Liver (tissue), 3 donors: Measurements from ENCODE around the gene SLC38A5.

Experiments
- CTCF ChIP-seq: fragments of 150-350 bp; IDR thresholded peaks from 2 replicates; pipeline ENCODE4 v1.5.1; 2017; ENCODE audit warnings: improper control_type of control experiment, low read depth, low read length; ENCODE audit not compliant: missing input control
- EGR1 ChIP-seq, 2 donors: IDR thresholded peaks; 2 replicates each; pipeline ENCODE4 v1.6.1; 2016 to 2018; ENCODE audit warnings: antibody characterized with exemption in 2 of 2, low read depth in 2 of 2
- FOXA1 ChIP-seq: IDR thresholded peaks from 2 replicates; pipeline ENCODE4 v1.6.1; 2016; ENCODE audit warnings: antibody characterized with exemption
- GABPA ChIP-seq, 2 donors: IDR thresholded peaks in 1 of 2; conservative IDR thresholded peaks in 1 of 2; 2 replicates each; pipeline ENCODE4 v1.6.1; 2016; ENCODE audit warnings: antibody characterized with exemption in 2 of 2, mild to moderate bottlenecking in 1 of 2, moderate library complexity in 1 of 2
- HNF4A ChIP-seq, 2 donors: conservative IDR thresholded peaks; 2 replicates each; pipeline ENCODE4 v1.6.1; 2016; ENCODE audit warnings: antibody characterized with exemption in 2 of 2, mild to moderate bottlenecking in 2 of 2
- SP1 ChIP-seq: IDR thresholded peaks from 2 replicates; pipeline ENCODE4 v1.6.1; 2018; ENCODE audit warnings: antibody characterized with exemption, mild to moderate bottlenecking
- TAF1 ChIP-seq: conservative IDR thresholded peaks from 2 replicates; pipeline ENCODE4 v1.6.1; 2016; ENCODE audit warnings: antibody characterized with exemption, mild to moderate bottlenecking
- YY1 ChIP-seq: IDR thresholded peaks from 2 replicates; pipeline ENCODE4 v1.6.1; 2016; ENCODE audit warnings: antibody characterized with exemption, mild to moderate bottlenecking
- TF ChIP-seq, protein P1 (sequence below): IDR thresholded peaks from 2 replicates; pipeline ENCODE4 v1.6.1; 2016; ENCODE audit warnings: antibody characterized with exemption, mild to moderate bottlenecking
- TF ChIP-seq, protein P2 (sequence below): IDR thresholded peaks from 2 replicates; pipeline ENCODE4 v1.6.1; 2016; ENCODE audit warnings: antibody characterized with exemption
- TF ChIP-seq, protein P3 (sequence below): IDR thresholded peaks from 2 replicates; pipeline ENCODE4 v1.6.1; 2016; ENCODE audit warnings: antibody characterized with exemption
- donor health status: healthy.
- donor health status: healthy.

- TF ChIP-seq CTCF (no peak), YY1 (no peak), GABPA (IDR thresholded peaks at IDR 0.05 in 1 of 2, conservative IDR thresholded peaks at IDR 0.05 in 1 of 2) (no peak), FOXA1 (no peak), HNF4A (conservative IDR thresholded peaks at IDR 0.05) (no peak), TAF1 (no peak), SP1 (no peak), EGR1 (IDR thresholded peaks at IDR 0.05; ENCODE audit: low read depth in 2 of 2) (no peak)
- TF ChIP-seq, protein P1, sequence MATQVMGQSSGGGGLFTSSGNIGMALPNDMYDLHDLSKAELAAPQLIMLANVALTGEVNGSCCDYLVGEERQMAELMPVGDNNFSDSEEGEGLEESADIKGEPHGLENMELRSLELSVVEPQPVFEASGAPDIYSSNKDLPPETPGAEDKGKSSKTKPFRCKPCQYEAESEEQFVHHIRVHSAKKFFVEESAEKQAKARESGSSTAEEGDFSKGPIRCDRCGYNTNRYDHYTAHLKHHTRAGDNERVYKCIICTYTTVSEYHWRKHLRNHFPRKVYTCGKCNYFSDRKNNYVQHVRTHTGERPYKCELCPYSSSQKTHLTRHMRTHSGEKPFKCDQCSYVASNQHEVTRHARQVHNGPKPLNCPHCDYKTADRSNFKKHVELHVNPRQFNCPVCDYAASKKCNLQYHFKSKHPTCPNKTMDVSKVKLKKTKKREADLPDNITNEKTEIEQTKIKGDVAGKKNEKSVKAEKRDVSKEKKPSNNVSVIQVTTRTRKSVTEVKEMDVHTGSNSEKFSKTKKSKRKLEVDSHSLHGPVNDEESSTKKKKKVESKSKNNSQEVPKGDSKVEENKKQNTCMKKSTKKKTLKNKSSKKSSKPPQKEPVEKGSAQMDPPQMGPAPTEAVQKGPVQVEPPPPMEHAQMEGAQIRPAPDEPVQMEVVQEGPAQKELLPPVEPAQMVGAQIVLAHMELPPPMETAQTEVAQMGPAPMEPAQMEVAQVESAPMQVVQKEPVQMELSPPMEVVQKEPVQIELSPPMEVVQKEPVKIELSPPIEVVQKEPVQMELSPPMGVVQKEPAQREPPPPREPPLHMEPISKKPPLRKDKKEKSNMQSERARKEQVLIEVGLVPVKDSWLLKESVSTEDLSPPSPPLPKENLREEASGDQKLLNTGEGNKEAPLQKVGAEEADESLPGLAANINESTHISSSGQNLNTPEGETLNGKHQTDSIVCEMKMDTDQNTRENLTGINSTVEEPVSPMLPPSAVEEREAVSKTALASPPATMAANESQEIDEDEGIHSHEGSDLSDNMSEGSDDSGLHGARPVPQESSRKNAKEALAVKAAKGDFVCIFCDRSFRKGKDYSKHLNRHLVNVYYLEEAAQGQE, result no peak
- TF ChIP-seq, protein P2, sequence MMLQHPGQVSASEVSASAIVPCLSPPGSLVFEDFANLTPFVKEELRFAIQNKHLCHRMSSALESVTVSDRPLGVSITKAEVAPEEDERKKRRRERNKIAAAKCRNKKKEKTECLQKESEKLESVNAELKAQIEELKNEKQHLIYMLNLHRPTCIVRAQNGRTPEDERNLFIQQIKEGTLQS, result no peak
- TF ChIP-seq, protein P3, sequence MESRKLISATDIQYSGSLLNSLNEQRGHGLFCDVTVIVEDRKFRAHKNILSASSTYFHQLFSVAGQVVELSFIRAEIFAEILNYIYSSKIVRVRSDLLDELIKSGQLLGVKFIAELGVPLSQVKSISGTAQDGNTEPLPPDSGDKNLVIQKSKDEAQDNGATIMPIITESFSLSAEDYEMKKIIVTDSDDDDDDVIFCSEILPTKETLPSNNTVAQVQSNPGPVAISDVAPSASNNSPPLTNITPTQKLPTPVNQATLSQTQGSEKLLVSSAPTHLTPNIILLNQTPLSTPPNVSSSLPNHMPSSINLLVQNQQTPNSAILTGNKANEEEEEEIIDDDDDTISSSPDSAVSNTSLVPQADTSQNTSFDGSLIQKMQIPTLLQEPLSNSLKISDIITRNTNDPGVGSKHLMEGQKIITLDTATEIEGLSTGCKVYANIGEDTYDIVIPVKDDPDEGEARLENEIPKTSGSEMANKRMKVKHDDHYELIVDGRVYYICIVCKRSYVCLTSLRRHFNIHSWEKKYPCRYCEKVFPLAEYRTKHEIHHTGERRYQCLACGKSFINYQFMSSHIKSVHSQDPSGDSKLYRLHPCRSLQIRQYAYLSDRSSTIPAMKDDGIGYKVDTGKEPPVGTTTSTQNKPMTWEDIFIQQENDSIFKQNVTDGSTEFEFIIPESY, result no peak
Observed at GRCh38 chrX:48488034-48488433, 18.0 kb upstream of the SLC38A5 start.
